ENCODE measurements around the gene GUK1.

The GUK1 gene

GRCh38 chr1:228101994-228102790 is 37.9 kb upstream of the GUK1 start:
- H4K20me1 ChIP-seq, result peaks cover 48 to 55% (median 53%) of the 10 kb centered on the region in 11 experiments
- H3K27me3 ChIP-seq, result no peaks in the 10 kb centered on the region
- no peaks in the 10 kb centered on the region for H3K9me3 ChIP-seq (replicated peaks in 1 of 11)
- peak overlapping the region; percentile 75 to 94 (median 86) for H3K9ac ChIP-seq
- peak overlapping the region; percentile 91 to 98 (median 94) for H3K4me2 ChIP-seq
- TF ChIP-seq Cebpa-rat (IDR thresholded peaks at IDR 0.05), result no peak
- peak overlapping the region in 10 of 11 experiments; percentile 3 to 86 (median 78); a peak in 15 of 22 replicates for H3K27ac ChIP-seq
- H3K36me3 ChIP-seq, result peaks cover 56 to 66% (median 58%) of the 10 kb centered on the region in 11 experiments
- H3K4me1 ChIP-seq, result peaks cover 24 to 49% (median 29%) of the 10 kb centered on the region in 10 experiments
- H3K4me3 ChIP-seq, result peak overlapping the region; percentile 85 to 97 (median 92)

- Histone ChIP-seq H4K20me1 (peaks cover 40 to 55% (median 45%) of the 10 kb centered on the region in 11 experiments), H3K9ac (peak within 1 kb of the TSS; percentile 75 to 94 (median 86)), H3K4me1 (peaks cover 29 to 55% (median 36%) of the 10 kb centered on the region in 10 experiments), H3K4me2 (peak within 1 kb of the TSS; percentile 91 to 98 (median 94)), H3K27me3 (no peaks in the 10 kb centered on the region), H3K9me3 (replicated peaks in 1 of 11) (no peaks in the 10 kb centered on the region), H3K36me3 (peaks cover 54 to 66% (median 57%) of the 10 kb centered on the region in 11 experiments), H3K27ac (peak within 1 kb of the TSS; percentile 32 to 86 (median 78); a peak in 21 of 22 replicates), H3K4me3 (peak within 1 kb of the TSS; percentile 85 to 97 (median 92))
- TF ChIP-seq Cebpa-rat (IDR thresholded peaks at IDR 0.05), result no peak
Observed at GRCh38 chr1:228102791-228103620, 37.1 kb upstream of the GUK1 start, which contains the start of gene C1orf35. Gene C1orf35 (minus strand): TSS chr1:228103325. CDS start chr1:228103227, 98 bp downstream.

GRCh38 chr1:228104526-228105269 is 35.4 kb upstream of the GUK1 start:
- Histone ChIP-seq H3K36me3 (peaks cover 37 to 50% (median 41%) of the 10 kb centered on the region in 11 experiments), H3K27ac (no peak overlapping the region), H3K4me1 (peaks cover 37 to 54% (median 43%) of the 10 kb centered on the region in 10 experiments), H4K20me1 (peaks cover 23 to 48% (median 28%) of the 10 kb centered on the region in 11 experiments), H3K4me3 (no peak overlapping the region), H3K27me3 (no peaks in the 10 kb centered on the region), H3K4me2 (peak overlapping the region in 8 of 11 experiments; percentile 92 to 98 (median 95); a peak in 12 of 22 replicates), H3K9ac (peak overlapping the region in 7 of 11 experiments; percentile 84 to 94 (median 87); a peak in 5 of 22 replicates), H3K9me3 (replicated peaks in 1 of 11) (no peaks in the 10 kb centered on the region)
- TF ChIP-seq Cebpa-rat (IDR thresholded peaks at IDR 0.05), result no peak

- Histone ChIP-seq H3K27me3 (no peaks in the 10 kb centered on the region), H3K9me3 (replicated peaks in 1 of 11) (no peaks in the 10 kb centered on the region), H3K36me3 (peaks cover 30 to 43% (median 33%) of the 10 kb centered on the region in 11 experiments), H3K4me1 (peaks cover 41 to 57% (median 51%) of the 10 kb centered on the region in 10 experiments), H3K27ac (no peak overlapping the region), H3K4me3 (no peak overlapping the region), H3K4me2 (no peak overlapping the region), H3K9ac (0 out of 22 replicates have a peak overlapping the region, but pooled peaks of 1 of the 11 experiments have one; percentile 37), H4K20me1 (peaks cover 16 to 41% (median 21%) of the 10 kb centered on the region in 11 experiments; a peak in 21 of 22 replicates)
- no peak for TF ChIP-seq Cebpa-rat (IDR thresholded peaks at IDR 0.05)
Observed at GRCh38 chr1:228105270-228105995, 34.6 kb upstream of the GUK1 start.

- peaks cover 8 to 33% (median 13%) of the 10 kb centered on the region in 11 experiments; a peak in 21 of 22 replicates for H4K20me1 ChIP-seq
- H3K36me3 ChIP-seq, result peaks cover 22 to 35% (median 26%) of the 10 kb centered on the region in 11 experiments
- no peaks in the 10 kb centered on the region for H3K27me3 ChIP-seq
- no peak overlapping the region for H3K4me3 ChIP-seq
- no peak overlapping the region for H3K27ac ChIP-seq
- H3K4me2 ChIP-seq, result no peak overlapping the region
- H3K9ac ChIP-seq, result peak overlapping the region in 2 of 11 experiments; percentile 8 to 29; a peak in 1 of 22 replicates
- no peaks in the 10 kb centered on the region for H3K9me3 ChIP-seq (replicated peaks in 1 of 11)
- H3K4me1 ChIP-seq, result peaks cover 40 to 51% (median 45%) of the 10 kb centered on the region in 10 experiments
- no peak for TF ChIP-seq Cebpa-rat (IDR thresholded peaks at IDR 0.05)
Observed at GRCh38 chr1:228105996-228106799, 33.9 kb upstream of the GUK1 start.

GRCh38 chr1:228106800-228107054 is 33.4 kb upstream of the GUK1 start:
- TF ChIP-seq Cebpa-rat (IDR thresholded peaks at IDR 0.05), result no peak
- no peak overlapping the region for H3K4me3 ChIP-seq
- H3K9ac ChIP-seq, result peak overlapping the region in 2 of 11 experiments; percentile 8 to 29; a peak in 1 of 22 replicates
- no peak overlapping the region for H3K27ac ChIP-seq
- no peak overlapping the region for H3K4me2 ChIP-seq
- no peaks in the 10 kb centered on the region for H3K27me3 ChIP-seq
- H4K20me1 ChIP-seq, result peaks cover 3 to 28% (median 8%) of the 10 kb centered on the region in 11 experiments; a peak in 21 of 22 replicates
- peaks cover 35 to 46% (median 40%) of the 10 kb centered on the region in 10 experiments for H3K4me1 ChIP-seq
- peaks cover 21 to 34% (median 26%) of the 10 kb centered on the region in 11 experiments for H3K36me3 ChIP-seq
- H3K9me3 ChIP-seq (replicated peaks in 1 of 11), result no peaks in the 10 kb centered on the region

GRCh38 chr1:228107636-228108035 is 32.4 kb upstream of the GUK1 start:
- H3K27ac ChIP-seq, result no peak overlapping the region; a peak in 1 of 22 replicates
- TF ChIP-seq Cebpa-rat (IDR thresholded peaks at IDR 0.05), result no peak
- H3K4me3 ChIP-seq, result peak overlapping the region in 9 of 10 experiments; percentile 88 to 100 (median 98); a peak in 13 of 20 replicates
- peaks cover 33 to 42% (median 37%) of the 10 kb centered on the region in 10 experiments for H3K4me1 ChIP-seq
- peak overlapping the region; percentile 94 to 100 (median 98) for H3K4me2 ChIP-seq
- H3K9me3 ChIP-seq (replicated peaks in 1 of 11), result no peaks in the 10 kb centered on the region
- peak overlapping the region in 10 of 11 experiments; percentile 84 to 95 (median 91); a peak in 16 of 22 replicates for H3K9ac ChIP-seq
- H4K20me1 ChIP-seq, result peaks cover 0 to 19% (median 0%) of the 10 kb centered on the region in 11 experiments; a peak in 4 of 22 replicates
- H3K27me3 ChIP-seq, result no peaks in the 10 kb centered on the region
- H3K36me3 ChIP-seq, result peaks cover 21 to 34% (median 26%) of the 10 kb centered on the region in 11 experiments
